Thymus (tissue), 14 donors: ENCODE data around the gene ZCCHC2. TPM values are rescaled to one million over a fixed set of nuclear protein-coding genes. Genes with fewer than 3 reads are reported as not detected.

Source experiments
- DNase-seq, 9 donors: peaks; one replicate each; pipeline ENCODE4 v3.0.0-alpha.2; 2013; ENCODE audit warnings: low spot score in 9 of 9, low read depth in 6 of 9, missing footprints in 1 of 9
- H3K27ac ChIP-seq, 2 donors: one replicate each; pipeline ENCODE4 v1.5.1; 2013; ENCODE audit warnings: control low read depth in 1 of 2, low read depth in 1 of 2, low read length in 1 of 2, mild to moderate bottlenecking in 1 of 2, moderate library complexity in 1 of 2
- H3K27me3 ChIP-seq, 2 donors: one replicate each; pipeline ENCODE4 v1.5.1; 2013; ENCODE audit warnings: low read length in 1 of 2; ENCODE audit not compliant: control insufficient read depth in 2 of 2, insufficient read depth in 1 of 2
- H3K36me3 ChIP-seq, 2 donors: one replicate each; pipeline ENCODE4 v1.5.1; 2013; ENCODE audit warnings: low read length in 1 of 2, mild to moderate bottlenecking in 1 of 2, moderate library complexity in 1 of 2; ENCODE audit not compliant: control insufficient read depth in 2 of 2, insufficient read depth in 2 of 2
- H3K4me1 ChIP-seq, 2 donors: one replicate each; pipeline ENCODE4 v1.5.1; 2013; ENCODE audit warnings: low read length in 2 of 2; ENCODE audit not compliant: control insufficient read depth in 2 of 2, insufficient read depth in 2 of 2
- H3K4me3 ChIP-seq, 2 donors: one replicate each; pipeline ENCODE4 v1.5.1; 2013; ENCODE audit warnings: low read length in 2 of 2, control low read depth in 1 of 2, mild to moderate bottlenecking in 1 of 2
- H3K9me3 ChIP-seq, 2 donors: one replicate each; pipeline ENCODE4 v1.5.1; 2013; ENCODE audit warnings: low read length in 1 of 2, mild to moderate bottlenecking in 1 of 2; ENCODE audit not compliant: control insufficient read depth in 2 of 2, insufficient read depth in 1 of 2
- WGBS: extraction: QIAGEN DNeasy Blood & Tissue Kit; methylation state at CpG from one replicate; pipeline ENCODE4 v1.1.7; 2013; 5-methylcytosine and 5-hydroxymethylcytosine counted together
- long read RNA-seq, 10 donors: transcript quantifications; one replicate each; lab custom pipeline, GENCODE V29; 2026
- polyA plus RNA-seq: library from polyadenylated mRNA; stranded (reverse); fragments of 200-250 nt; gene quantifications from one replicate; pipeline ENCODE4 v1.2.3, GENCODE V29; 2013
- total RNA-seq: library from RNA; stranded (reverse); fragments of 120-200 nt; gene quantifications from one replicate; pipeline ENCODE4 v1.2.4, GENCODE V29; 2013
- donor health status: healthy.

ZCCHC2 gene
- total RNA-seq: 12.8 TPM
- 10.7 TPM for polyA plus RNA-seq
- long read RNA-seq, donor 1: 0 reads
- long read RNA-seq, donor 2, partial matches to known transcripts: 5 of 6 reads
- long read RNA-seq, donor 2, other reads (novel, unspliced or antisense): 0 of 6 reads
- long read RNA-seq, donor 3, partial matches to known transcripts: 0 of 2 reads
- long read RNA-seq, donor 3, other reads (novel, unspliced or antisense): 0 of 2 reads
- long read RNA-seq, donor 4, partial matches to known transcripts: 0 of 3 reads
- long read RNA-seq, donor 4, other reads (novel, unspliced or antisense): 0 of 3 reads
- long read RNA-seq, donor 5, partial matches to known transcripts: 0 of 4 reads
- long read RNA-seq, donor 5, other reads (novel, unspliced or antisense): 0 of 4 reads
- long read RNA-seq, donor 6, full-length matches to known transcripts: 1 of 1 reads
- long read RNA-seq, donor 6, partial matches to known transcripts: 0 of 1 reads
- long read RNA-seq, donor 6, other reads (novel, unspliced or antisense): 0 of 1 reads
- long read RNA-seq, donor 7, partial matches to known transcripts: 0 of 2 reads
- long read RNA-seq, donor 7, other reads (novel, unspliced or antisense): 0 of 2 reads
- long read RNA-seq, donor 8: 0 reads
- long read RNA-seq, donor 9, partial matches to known transcripts: 0 of 2 reads
- long read RNA-seq, donor 9, other reads (novel, unspliced or antisense): 0 of 2 reads
- long read RNA-seq, donor 10, partial matches to known transcripts: 0 of 3 reads
- long read RNA-seq, donor 10, other reads (novel, unspliced or antisense): 0 of 3 reads

DNA sequence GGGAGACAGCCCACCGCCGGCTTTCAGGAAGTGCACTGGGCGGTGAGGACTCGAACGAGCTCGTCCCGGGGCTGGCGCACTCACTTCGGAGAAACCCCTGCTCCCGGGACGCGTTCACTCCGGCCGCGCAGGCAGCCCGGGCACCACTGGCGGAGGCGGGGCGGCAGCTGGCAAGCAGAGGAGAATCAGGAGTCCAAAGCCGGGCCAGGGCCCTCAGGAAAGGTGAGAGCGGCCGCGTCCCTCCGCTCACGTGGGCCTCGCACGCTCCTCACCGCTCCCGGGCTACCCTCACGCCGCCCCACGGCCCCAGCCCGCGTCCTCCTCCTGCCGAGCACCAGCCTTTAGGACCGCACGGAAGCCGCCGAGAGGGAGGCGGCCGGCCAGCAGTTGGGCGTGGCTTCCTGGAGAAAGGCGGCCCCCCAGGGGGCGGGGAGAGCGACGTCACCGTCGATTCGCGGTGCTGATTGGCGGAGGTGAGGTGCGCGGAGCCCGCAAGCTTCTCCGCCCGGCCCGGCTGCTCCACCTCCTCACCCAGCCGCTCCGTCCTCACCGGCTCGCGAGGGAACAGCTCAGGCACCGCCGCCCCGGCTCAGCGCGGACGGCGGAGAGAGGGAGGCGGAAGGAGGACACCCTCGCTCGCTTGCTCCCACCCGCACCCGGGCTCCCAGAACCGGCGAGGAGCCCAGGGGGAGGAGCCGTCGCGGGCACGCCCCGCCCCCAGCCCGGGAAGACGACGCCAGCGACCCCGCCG lies at the start of gene ZCCHC2:
Gene ZCCHC2 (plus strand): TSS at position 522 of the 751 bp plus-strand sequence. CDS start 400 bp downstream, outside the sequence.
- Histone ChIP-seq H3K27ac (peak within 1 kb of the TSS; percentile 97 to 99), H3K4me3 (peak within 1 kb of the TSS; percentile 75 to 80), H3K27me3 (no peaks in the 10 kb centered on the region), H3K4me1 (peaks cover 18 to 19% of the 10 kb centered on the region in 2 donors), H3K9me3 (no peaks in the 10 kb centered on the region), H3K36me3 (no peaks in the 10 kb centered on the region)
- WGBS: under 1% methylated on average over 87 of the region's 87 CpGs
- peak; percentile 87 to 99 (median 96) for DNase-seq

DNA sequence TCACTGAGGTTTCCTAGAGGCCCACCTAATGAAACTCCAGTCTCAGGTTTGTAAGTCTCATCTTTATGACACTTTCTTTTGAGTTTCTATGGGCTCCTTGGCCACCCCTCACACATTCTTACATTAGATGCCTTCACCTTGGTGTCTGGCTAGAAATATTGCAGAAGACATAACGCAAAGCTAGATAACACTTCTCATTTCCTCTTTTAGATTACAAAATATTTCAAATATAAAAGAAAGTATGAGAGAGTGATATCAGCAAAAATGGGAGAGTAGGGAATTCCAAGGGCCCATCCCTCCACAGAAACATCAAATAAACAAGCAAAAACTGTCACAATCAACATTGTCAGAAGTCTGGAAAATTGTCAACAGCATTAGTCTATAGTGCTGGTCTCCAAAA lies 43.3 kb upstream of the ZCCHC2 start:
- WGBS: 98% methylated on average over 1 of the region's 1 CpG
- H3K4me1 ChIP-seq: no peaks in the 10 kb centered on the region
- peaks cover 0 to 2% of the 10 kb centered on the region in 2 donors for H3K9me3 ChIP-seq
- no peak overlapping the region for H3K4me3 ChIP-seq
- H3K36me3 ChIP-seq: no peaks in the 10 kb centered on the region
- H3K27ac ChIP-seq: no peak overlapping the region
- no peak for DNase-seq
- no peaks in the 10 kb centered on the region for H3K27me3 ChIP-seq

DNA sequence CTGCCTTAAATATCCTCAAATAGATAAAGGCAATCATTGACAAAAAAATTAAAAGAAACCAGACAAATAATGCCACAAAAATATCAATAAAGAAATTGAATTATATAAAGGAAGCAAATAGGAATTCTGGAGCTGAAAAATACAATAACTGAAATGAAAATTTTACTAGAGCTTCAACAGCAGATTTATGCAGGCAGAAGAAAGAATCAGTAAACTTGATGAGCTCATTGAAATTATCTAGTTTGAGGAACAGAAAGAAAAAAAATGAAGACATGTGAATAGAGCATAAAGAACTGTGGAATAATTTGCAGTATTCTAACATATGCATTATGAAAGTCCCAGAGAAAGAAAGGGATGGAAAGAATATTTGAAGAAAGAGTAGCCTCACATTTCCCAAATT lies 41.9 kb upstream of the ZCCHC2 start:
- Histone ChIP-seq H3K27ac (no peak overlapping the region), H3K4me3 (no peak overlapping the region)
- DNase-seq: no peak

DNA sequence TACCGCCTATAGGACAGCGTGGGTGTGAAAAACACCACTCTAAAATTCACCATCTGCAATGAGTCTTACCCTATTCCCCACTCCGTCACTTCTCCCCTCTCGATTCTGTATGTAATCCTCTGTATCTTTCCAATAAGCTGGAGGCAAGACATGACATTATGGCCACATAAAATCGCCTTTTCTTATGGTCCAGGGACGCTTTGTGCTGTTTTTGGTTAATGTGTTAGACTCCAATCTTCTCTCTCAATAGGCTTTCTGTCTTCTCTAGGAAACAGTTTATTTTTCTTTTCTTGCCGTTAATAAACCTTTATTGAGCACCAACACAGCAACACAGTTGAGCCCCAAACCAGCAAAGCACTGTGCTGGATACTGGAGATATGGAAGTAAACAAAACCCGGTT lies 37.9 kb upstream of the ZCCHC2 start:
- Histone ChIP-seq H3K9me3 (peaks cover 0 to 5% of the 10 kb centered on the region in 2 donors), H3K4me3 (no peak overlapping the region), H3K4me1 (no peaks in the 10 kb centered on the region), H3K27me3 (no peaks in the 10 kb centered on the region), H3K27ac (no peak overlapping the region), H3K36me3 (no peaks in the 10 kb centered on the region)
- WGBS: 86% methylated on average over 8 of the region's 8 CpGs
- DNase-seq: no peak

More for the DNA sequence above, 41.9 kb upstream of the ZCCHC2 start:
- Histone ChIP-seq H3K36me3 (no peaks in the 10 kb centered on the region), H3K4me1 (no peaks in the 10 kb centered on the region), H3K27me3 (no peaks in the 10 kb centered on the region), H3K9me3 (peaks cover 0 to 2% of the 10 kb centered on the region in 2 donors)

DNA sequence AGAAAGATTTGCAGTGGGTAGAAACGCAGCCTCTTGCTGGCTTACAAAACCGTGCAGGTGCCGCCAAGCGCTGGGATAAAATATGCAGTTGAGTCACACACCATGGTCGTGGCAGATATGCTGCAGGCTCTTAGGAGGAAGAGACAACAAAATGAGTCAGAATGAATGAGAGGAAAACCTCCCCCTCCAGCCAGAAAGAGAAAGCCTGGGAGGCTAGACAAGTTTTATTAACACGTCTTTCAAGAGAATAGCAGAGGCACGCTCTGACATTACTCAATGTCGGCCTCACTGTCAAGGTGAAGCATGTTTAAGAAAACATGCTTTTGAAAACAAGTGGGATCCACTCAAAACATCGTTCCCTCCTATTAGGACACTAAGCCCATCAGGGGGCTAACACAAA lies 37.1 kb upstream of the ZCCHC2 start:
- Histone ChIP-seq H3K27me3 (no peaks in the 10 kb centered on the region), H3K4me3 (no peak overlapping the region)
- no peak for DNase-seq

DNA sequence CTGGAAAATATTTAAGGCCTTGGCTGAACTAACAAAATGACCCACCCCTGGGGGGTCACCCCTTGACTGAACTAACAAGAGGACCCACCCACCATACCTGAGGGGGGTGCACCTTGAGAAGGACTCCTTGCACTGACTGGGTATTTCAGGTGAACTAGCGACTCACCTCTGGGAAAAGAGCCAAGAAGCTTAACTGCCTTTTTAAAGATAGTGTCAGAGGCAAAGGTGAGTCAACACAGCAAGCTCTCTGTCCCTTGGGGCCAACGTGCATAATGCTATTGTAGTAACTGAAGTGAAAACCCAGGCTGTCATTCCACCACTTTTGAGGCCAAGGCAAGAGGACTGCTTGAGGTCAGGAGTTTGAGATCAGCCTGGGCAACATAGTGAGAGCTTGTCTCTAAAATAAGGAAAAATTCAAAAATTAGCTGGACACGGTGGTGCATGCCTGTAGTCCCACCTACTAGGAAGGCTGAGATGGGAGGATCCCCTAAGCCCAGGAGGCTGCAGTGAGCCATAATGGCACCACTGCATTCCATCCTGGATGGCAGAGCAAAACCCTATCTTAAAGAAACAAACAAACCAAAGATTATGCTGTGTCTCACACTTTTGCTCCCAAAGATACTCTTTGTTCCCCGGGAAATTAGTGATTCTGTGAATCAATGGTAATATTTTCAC lies 36.4 kb upstream of the ZCCHC2 start:
- no peak overlapping the region for H3K4me3 ChIP-seq
- DNase-seq: no peak
- no peak overlapping the region for H3K27ac ChIP-seq
- H3K27me3 ChIP-seq: no peaks in the 10 kb centered on the region
- peaks cover 0 to 3% of the 10 kb centered on the region in 2 donors for H3K9me3 ChIP-seq
- no peaks in the 10 kb centered on the region for H3K4me1 ChIP-seq
- no peaks in the 10 kb centered on the region for H3K36me3 ChIP-seq
- 91% methylated on average over 4 of the region's 4 CpGs for whole genome bisulfite sequencing

More for the DNA sequence above, 37.1 kb upstream of the ZCCHC2 start:
- Histone ChIP-seq H3K9me3 (peaks cover 0 to 3% of the 10 kb centered on the region in 2 donors), H3K4me1 (no peaks in the 10 kb centered on the region), H3K27ac (no peak overlapping the region), H3K36me3 (no peaks in the 10 kb centered on the region)
- WGBS: 88% methylated on average over 9 of the region's 9 CpGs

DNA sequence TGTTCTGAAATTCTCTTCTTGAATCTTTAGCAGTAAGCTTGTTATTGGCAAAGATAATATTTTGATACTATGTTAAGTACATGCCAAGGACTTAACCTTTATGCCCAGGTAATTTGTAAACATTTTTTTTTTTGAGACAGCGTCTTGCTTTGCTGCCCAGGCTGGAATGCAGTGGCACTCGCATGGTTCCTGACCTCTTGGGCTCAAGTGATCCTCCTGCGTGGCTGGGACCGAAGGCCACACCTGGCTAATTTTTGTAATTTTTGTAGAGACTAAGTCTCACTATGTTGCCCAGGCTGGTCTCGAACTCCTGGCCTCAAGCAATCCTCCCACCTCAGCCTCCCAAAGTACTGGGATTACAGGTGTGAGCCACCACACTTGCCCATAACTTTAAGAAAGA lies 35.7 kb upstream of the ZCCHC2 start:
- 98% methylated on average over 5 of the region's 5 CpGs for WGBS
- H3K27me3 ChIP-seq: no peaks in the 10 kb centered on the region

DNA sequence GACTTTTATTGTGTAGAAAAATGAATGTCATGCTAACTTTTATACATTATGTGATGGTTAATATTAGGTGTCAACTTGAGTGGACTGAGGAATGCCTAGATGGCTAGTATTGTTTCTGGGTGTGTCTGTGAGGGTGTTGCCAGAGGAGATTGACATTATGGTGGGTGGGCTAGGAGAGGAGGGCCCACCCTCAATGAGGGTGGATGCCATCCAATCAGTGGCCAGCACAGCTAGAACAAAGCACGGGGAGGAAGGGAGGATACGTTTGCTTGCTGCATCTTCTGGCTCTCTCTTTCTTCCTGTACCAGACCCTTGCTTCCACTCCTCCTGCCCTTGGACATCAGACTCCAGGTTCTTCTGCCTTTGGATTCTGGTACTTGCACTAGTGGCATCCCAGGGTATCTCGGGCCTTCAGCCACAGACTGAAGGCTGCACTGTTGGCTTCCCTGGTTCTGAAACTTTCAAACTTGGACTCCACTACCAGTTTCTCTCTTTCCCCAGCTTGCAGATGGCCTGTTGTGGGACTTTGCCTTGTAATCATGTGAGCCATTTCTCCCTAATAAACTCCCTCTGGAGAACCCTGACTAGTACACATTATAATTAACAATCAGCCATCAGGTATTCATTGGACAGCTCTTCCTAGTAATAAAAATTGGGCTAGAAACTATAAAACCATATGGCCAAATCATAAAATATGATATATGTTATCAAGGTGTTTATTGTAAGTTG lies 31.7 kb upstream of the ZCCHC2 start:
- DNase-seq: no peak
- Histone ChIP-seq H3K27me3 (no peaks in the 10 kb centered on the region), H3K4me1 (no peaks in the 10 kb centered on the region), H3K9me3 (peaks cover 0 to 3% of the 10 kb centered on the region in 2 donors), H3K36me3 (no peaks in the 10 kb centered on the region), H3K27ac (no peak overlapping the region), H3K4me3 (no peak overlapping the region)
- 62% methylated on average over 3 of the region's 3 CpGs for WGBS

More for the DNA sequence above, 35.7 kb upstream of the ZCCHC2 start:
- Histone ChIP-seq H3K27ac (no peak overlapping the region), H3K4me3 (no peak overlapping the region), H3K36me3 (no peaks in the 10 kb centered on the region), H3K4me1 (no peaks in the 10 kb centered on the region), H3K9me3 (peaks cover 0 to 3% of the 10 kb centered on the region in 2 donors)
- DNase-seq: no peak
